HG03139 (cell line): ENCODE results near the gene RILPL1.
"Not testable (repeated sequence)": the region's sequence is repeated elsewhere in the genome, so short reads cannot be mapped to it uniquely, and the experiment has no call there.

Experiments used
- ATAC-seq: cut with Tn5 transposase; IDR thresholded peaks from one replicate; pipeline ENCODE4 v1.9.1; 2021; ENCODE audit not compliant: unreplicated experiment

Gene RILPL1, protein sequence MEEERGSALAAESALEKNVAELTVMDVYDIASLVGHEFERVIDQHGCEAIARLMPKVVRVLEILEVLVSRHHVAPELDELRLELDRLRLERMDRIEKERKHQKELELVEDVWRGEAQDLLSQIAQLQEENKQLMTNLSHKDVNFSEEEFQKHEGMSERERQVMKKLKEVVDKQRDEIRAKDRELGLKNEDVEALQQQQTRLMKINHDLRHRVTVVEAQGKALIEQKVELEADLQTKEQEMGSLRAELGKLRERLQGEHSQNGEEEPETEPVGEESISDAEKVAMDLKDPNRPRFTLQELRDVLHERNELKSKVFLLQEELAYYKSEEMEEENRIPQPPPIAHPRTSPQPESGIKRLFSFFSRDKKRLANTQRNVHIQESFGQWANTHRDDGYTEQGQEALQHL

DNA sequence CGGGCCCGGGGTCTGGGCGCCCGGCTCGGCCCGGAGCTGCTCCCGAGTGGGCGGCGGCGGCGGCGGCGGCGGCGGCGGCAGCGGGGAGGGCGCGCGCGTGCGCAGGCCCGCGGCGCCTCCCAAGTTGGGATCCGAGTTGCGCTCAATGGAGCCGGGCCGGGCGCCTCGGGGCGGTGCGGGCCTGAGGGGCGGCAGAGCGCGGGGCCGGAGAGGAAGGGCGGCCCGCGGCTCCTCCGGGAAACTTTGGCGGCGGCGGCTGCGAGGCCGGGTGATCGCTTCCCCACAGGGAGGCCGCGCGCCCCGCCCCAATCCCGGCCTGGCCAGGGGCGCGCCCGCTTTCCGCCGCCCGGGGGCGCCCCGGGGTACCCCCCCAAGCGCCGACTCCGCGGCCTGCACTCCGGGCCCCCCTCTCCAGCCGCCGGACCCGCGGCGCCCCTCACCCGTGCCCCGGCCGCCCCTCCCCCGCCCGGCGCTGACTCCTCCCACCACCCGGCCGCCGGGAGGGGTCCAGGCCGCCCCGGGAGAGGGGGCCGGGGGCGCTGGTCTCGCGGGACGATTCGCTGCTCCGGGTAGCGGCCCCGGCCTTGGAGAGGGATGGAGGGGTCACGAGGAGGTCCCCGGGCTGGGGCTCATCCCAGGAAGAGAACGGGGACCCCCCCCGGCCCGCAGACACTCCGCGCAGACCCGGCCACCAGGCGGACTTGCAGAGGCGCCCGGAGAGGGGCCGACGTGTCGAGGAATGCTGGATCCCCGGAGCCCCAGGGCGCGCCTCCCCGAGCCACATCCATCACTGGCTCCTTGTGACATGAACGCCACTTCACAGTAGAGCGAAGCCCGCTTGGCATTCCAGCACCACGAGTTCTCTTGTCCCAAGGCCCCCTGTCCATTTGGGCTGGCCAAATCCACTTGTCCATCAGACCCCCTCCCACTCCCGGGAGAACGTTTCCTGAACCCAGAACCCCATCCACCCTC, at the start of gene RILPL1:
Gene RILPL1 (minus strand): TSS at position 48 of the 972 bp plus-strand sequence. CDS start 237 bp downstream, outside the sequence.
- peak; percentile 45 for ATAC-seq

DNA sequence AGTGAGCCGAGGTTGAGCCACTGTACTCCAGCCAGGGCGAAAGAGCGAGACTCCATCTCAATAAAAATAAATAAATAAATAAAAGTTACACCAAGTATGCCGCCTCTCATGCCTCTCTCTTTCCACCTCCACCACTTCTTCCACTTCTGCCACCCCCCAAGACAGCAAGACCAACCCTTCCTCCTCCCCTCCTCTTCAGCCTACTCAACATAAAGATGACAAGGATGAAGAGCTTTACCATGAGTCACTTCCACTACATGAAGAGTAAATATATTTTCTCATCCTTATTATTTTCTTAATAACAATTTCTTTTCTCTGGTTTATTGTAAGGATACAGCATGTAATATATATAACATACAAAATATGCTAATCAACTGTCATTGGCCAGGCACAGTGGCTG, 47.3 kb upstream of the RILPL1 start:
- ATAC-seq, result no peak

DNA sequence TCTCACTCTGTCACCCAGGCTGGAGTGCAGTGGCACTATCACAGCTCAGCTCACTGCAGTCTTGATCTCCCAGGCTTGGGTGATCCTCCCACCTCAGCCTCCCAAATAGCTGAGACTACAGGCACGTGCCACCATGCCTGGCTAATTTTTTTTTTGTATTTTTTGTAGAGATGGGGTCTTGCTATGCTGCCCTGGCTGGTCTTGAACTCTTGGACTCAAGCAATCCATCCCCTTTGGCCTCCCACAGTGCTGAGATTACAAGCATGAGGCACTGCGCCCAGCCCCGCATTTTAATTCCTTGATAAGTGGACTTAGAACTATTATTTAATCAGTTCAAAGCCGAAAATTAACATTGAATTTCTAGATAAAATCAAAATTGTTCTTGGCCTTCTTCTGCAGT, 45.3 kb upstream of the RILPL1 start:
- ATAC-seq, result not testable (repeated sequence)

DNA sequence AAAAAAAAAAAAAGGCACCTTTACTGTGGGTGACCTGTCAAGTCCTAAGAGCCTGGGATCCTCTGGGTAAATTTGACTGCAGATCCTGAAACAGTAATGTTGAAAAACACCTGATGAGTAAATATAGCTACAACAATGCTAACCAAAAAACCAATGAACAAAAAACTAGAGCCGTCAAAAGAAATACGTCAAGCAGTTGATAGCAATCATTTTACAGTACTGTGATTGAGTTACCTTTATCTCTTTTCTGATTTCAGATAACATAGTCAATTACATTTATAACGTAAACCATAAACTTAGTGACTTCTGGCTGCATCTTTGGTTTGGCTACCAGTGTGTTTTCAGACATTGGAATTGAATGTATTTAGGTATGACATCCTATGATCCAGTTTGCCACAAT, 44.7 kb upstream of the RILPL1 start:
- no peak for ATAC-seq

DNA sequence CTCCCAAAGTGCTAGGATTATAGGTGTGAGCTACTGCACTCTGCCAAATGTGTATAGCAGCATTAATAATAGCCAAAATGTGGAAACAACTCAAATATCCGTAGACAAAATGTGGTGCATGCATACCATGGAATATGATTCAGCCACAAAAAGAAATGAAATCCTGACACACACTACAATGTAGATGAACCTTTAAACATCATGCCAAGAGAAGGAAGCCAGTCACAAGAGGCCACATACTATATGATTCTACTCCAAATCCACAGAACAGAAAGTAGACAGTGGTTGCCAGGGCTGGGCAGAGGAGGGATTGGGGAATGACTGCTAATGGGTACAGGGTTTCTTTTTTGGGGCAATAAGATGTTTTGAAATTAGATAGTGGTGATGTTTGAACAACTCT, 43.1 kb upstream of the RILPL1 start:
- ATAC-seq, result no peak

DNA sequence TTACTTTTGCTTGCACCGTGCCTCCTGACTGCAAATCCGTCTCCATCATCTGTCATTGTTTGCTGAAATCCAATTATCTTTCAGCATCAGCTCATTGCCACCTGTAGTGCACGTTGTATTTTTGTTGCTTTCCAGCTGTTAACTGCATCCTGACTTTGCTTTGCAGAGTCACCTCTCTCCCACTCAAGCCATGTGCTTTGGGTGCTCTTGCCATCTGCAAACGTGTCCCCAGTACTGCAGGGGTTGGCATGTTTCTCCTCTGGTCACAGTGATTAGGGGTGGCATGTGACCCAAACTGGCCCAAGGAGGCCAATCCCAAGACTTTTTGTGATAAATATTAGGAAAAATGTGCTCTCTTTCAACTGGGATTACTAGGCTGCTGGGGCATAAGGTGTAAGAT, 40.4 kb upstream of the RILPL1 start:
- ATAC-seq, result no peak

DNA sequence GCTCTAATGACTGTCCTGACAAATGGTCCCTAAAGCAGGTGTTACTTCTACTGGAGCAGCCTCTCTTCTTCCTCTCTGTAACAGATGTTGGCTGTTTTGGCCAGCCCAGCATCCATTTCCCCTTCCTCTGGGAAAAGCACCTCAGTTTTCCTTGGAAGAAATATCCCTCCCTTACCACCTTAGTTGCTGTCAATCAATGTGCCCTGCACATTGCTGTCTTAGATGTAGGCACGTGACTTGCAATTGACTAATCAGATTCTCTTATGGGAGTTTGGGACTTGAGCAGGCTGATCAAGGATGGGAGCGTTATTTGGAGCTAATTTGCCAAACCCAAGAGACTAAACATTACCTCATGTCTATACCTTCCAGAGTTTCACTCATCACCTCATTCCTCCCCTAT, 38.9 kb upstream of the RILPL1 start:
- no peak for ATAC-seq

DNA sequence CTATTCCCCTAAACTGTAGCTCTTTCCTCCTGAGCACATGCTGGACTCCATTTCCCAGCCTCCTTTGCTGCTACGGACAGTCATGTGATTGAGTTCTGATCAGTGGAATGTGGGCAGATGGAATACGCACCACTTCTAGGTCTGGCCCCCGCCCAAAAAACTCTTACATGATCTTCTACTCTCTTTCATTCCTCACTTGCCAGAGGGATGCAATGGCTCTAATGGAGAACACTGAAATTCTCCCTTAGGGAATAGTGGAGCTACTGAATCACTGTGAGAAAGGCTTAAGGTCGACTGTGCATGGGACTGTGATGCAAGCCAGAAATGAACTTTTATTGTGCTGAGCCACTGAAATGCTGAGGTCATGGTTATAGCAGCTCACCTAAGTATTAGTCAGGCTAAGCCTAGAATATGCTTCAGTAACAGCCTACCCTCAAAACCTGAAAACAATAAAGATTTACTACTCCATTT, 37.9 kb upstream of the RILPL1 start:
- ATAC-seq, result no peak

DNA sequence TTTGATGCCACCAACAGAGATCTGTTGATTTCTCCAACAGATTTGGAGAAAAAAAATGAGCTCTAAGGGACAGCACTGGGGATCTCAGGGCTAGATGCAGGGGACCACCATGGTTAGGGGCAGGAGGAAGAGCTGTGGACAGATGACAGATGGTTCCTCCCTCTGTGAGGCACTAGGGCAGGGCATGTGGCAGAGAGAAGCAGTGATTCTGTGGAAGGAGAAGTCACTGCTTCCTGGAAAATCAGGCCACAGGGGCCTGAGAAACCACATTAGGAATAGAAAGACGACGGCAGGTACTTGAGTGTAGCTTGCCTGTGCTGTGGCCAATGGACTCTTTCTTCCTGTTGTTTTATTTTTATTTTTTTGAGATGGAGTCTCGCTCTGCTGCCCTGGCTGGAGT, 25.9 kb upstream of the RILPL1 start:
- ATAC-seq, result no peak

DNA sequence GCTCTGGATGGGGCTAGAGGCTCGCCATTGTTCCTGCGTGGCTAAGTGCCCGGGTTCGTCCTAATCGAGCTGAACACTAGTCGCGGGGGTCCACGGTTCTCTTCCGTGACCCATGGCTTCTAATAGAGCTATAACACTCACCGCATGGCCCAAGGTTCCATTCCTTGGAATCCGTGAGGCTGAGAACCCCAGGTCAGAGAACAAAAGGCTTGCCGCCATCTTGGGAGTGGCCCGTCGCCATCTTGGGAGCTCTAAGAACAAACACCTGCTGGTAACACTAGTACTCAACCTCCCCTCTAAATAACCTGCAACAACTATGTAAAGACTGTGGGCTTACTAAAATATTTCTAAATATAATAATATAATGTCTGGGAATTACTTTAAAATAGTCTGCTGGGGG, 25.0 kb upstream of the RILPL1 start:
- not testable (repeated sequence) for ATAC-seq

DNA sequence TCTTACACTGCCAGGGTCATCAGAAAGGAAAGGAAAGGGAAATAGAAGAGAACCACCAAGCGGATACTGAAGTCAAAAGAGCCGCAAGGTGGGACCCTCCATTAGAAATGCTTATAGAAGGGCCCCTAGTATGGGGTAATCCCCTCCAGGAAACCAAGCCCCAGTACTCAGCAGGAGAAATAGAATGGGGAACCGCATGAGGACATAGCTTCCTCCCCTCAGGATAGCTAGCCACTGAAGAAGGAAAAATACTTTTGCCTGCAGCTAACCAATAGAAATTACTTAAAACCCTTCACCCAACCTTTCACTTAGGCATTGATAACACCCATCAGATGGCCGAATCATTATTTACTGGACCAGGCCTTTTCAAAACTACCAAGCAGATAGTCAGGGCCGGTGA, 21.3 kb upstream of the RILPL1 start:
- ATAC-seq, result not testable (repeated sequence)

DNA sequence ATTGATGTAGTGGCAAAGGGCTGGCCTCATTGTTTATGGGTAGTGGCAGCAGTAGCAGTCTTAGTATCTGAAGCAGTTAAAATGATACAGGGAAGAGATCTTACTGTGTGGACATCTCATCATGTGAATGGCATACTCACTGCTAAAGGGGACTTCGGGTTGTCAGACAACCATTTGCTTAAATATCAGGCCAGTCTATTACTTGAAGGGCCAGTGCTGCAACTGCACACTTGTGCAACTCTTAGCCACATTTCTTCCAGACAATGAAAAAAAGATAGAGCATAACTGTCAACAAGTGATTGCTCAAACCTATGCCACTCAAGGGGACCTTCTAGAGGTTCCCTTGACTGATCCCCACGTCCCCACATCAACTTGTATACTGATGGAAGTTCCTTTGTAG, 20.6 kb upstream of the RILPL1 start:
- ATAC-seq, result not testable (repeated sequence)

DNA sequence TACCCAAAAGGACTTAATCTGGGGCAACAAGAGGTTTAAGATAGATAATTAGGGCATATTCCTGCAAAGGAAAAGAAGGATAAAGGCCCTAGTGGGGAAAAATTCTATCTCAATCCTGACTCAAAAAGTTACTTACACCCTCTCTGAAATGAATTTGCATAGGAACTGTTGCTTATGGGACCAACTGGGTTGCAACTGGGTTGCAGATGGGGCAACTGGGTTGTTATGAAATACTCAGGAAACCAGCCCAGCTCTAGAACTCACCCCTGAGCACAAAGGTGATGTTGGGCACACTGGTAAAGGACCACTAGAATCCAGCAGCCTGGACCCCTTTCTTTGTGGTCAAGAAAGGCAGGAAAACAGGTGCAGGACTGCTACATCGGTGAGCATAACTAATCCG, 17.2 kb upstream of the RILPL1 start:
- no peak for ATAC-seq

DNA sequence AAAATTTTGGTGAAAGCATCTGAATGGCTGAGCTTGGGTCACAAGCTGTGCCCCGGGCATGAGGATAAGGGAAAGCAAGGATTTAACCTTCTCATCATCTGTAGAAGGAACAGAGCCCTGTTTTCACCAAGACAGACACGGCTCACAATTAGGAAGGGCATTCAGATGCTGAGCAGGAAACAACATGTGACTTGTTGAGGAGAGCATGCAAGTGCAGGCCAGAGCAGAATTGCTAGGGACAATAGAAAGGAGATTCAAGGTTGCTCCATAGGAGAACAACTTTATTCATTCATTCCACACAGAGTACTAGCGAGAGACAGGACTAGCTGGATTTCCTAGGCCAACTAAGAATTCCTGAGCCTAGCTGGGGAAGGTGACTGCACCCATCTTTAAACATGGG, 14.6 kb upstream of the RILPL1 start:
- ATAC-seq, result no peak

DNA sequence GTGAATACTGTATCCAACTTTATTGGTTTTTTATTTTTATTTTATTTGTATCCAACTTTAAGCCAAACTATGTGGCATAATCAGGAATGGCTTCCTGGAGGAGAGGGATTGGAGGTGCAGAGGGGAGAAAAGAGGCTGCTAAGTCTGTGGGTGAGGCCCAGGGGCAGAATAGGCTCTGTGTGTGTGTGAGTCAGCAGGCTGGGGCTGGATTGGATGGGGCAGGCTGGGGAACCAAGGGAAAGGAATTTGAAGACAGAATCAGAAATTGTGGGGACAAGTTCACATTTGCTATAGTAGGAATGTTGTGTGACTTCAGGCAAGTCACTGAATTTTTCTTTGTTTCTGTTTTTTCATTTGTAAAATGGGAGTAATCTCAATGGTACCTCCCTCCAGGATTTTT, 12.8 kb upstream of the RILPL1 start:
- no peak for ATAC-seq

DNA sequence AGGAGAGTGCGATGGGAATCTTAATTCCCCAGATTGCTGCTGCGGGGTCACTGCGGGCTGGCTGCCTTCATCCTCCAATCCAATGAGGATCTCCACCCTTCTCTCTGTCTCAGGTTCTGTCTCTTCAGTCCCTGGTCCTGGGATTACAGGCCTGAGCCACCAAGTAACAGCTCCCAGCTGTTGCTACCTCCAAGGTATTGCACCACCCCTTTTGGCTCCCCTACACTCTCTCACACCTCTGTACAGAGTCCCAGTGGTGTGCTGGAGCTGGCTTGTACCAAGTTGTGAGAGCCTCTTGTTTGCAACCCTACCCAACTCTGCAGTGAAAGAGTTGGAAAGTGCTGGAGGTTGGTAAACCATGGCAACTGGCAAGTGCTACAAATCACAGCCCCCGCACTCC, 10.0 kb upstream of the RILPL1 start:
- ATAC-seq, result no peak

DNA sequence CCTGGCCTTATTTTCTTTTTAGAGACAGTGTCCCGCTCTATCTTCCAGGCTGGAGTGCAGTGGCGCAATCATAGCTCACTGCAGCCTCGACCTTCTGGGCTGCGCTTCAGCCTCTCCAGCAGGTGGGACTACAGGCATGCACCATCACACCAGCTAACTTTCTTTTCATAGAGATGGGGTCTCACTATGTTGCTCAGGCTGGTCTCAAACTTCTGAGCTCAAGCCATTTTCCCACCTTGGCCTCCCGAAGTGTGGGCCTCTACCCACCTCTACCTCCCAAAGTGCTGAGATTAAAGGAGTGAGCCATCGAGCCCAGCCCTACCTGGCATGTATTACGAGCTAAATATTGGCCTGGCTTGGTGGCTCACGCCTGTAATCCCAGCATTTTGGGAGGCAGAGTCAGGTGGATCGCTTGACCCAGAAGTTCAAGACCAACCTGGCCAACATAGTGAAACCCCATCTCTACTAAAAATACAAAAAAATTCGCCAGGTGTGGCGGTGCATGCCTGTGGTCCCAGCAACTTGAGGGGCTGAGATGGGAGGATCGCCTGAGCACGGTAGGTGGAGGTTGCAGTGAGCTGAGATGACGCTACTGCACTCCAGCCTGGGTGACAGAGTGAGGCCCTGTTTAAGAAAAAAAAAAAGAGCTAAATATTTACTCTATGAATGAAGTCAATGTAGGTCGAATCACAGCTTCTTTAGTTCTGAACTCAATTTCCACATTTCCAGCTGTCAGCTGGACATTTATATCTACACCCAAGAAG, 7.6 kb upstream of the RILPL1 start:
- ATAC-seq, result no peak

DNA sequence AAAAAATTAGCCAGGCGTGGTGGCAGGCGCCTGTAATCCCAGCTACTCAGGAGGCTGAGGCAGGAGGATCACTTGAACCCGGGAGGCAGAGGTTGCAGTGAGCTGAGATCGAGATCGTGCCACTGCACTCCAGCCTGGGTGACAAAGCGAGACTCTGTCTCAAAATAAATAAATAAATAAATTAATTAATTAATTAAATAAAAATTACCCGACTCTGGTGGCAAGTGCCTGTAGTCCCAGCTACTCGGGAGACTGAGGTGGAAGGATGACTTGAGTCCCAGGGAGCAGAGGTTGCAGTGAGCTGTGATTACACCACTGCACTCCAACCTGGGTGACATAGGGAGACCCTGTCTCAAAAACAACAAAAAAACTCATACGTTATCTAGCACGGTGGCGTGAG, 2.4 kb upstream of the RILPL1 start:
- ATAC-seq, result not testable (repeated sequence)

DNA sequence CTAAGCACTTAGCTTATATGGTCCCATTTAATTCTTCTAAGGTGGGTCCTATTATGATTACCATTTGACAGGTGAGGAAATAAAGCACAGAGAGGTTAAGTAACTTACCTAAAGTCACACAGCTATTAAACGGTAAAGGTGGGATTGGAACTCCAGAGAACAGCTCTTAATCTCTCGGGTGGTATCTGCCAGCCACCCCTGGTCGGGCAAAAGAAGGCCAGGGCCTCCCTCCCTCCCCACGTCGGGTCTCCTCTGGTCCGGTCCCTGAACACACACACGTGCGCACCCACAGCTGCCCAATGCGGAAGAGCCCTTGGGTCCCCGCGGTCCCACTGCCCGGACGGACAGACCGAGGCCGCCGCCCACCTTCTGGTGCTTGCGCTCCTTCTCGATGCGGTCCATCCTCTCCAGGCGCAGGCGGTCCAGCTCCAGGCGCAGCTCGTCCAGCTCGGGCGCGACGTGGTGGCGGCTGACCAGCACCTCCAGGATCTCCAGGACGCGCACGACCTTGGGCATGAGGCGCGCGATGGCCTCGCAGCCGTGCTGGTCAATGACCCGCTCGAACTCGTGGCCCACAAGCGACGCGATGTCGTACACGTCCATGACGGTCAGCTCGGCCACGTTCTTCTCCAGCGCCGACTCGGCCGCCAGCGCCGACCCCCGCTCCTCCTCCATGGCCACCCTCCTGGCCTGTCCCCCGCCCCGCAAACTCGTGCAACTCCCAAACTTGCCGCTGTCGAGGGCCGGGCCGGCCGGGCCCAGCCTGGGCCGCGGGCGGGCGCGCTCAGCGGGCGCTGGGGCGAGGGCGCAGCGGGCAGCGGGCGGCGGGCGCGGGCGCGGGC, 490 bp downstream of the RILPL1 start:
- ATAC-seq, result peak; percentile 12

DNA sequence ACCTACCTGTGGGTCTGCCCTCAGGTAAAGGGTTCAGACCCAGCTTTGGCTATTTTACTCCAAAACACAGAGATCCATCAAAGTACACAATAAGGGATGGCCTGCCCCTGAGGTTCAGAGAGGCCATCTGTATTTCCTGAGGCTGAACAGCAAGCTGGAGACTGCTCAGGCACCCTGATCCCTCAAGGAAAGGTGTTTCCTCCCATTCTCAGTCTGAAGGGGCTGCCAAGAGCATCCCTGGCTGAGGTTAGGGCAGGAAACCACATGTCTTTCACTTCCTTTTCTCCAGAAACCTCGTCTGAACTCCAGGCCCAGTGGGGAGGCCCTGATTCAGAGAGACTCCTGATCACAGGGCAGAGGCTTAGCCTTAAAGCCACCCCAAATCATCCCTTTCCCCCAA, 1.5 kb downstream of the RILPL1 start:
- no peak for ATAC-seq
